T-helper 2 cell (primary cell): ENCODE data around the gene SPAG6.

Source experiments
- DNase-seq, 5 experiments: peaks; one replicate each; pipeline versions ENCODE4 v3.0.0 to v3.0.0-alpha.2; 2012 to 2022

The SPAG6 gene

GRCh38 chr10:22436893-22437619, 91.8 kb downstream of the SPAG6 start:
- DNase-seq = peak; percentile 64 to 97 (median 82)

- DNase-seq = peak in 3 of 5 experiments; percentile 18 to 62 (median 20)
Observed at GRCh38 chr10:22437620-22438588, 92.6 kb downstream of the SPAG6 start.

- DNase-seq = peak in 1 of 5 experiments; percentile 60
Observed at GRCh38 chr10:22438711-22439110, 93.4 kb downstream of the SPAG6 start.

GRCh38 chr10:22442063-22442462, 96.8 kb downstream of the SPAG6 start:
- DNase-seq = no peak

- DNase-seq = no peak
Observed at GRCh38 chr10:22442468-22442867, 97.2 kb downstream of the SPAG6 start.

GRCh38 chr10:22443175-22443901, 98.0 kb downstream of the SPAG6 start:
- no peak for DNase-seq

- DNase-seq = no peak
Observed at GRCh38 chr10:22444219-22444788, 99.0 kb downstream of the SPAG6 start.

GRCh38 chr10:22445495-22445894, 100.2 kb downstream of the SPAG6 start:
- no peak for DNase-seq

GRCh38 chr10:22447068-22447467, 101.8 kb downstream of the SPAG6 start:
- no peak for DNase-seq

- DNase-seq = no peak
Observed at GRCh38 chr10:22451346-22451745, 106.0 kb downstream of the SPAG6 start.

GRCh38 chr10:22453320-22453719, 108.0 kb downstream of the SPAG6 start:
- DNase-seq = no peak

GRCh38 chr10:22453948-22454591, 108.8 kb downstream of the SPAG6 start:
- DNase-seq = no peak

GRCh38 chr10:22454634-22455033, 109.3 kb downstream of the SPAG6 start:
- DNase-seq = no peak

GRCh38 chr10:22455068-22455857, 110.0 kb downstream of the SPAG6 start:
- DNase-seq = no peak

GRCh38 chr10:22456486-22456885, 111.2 kb downstream of the SPAG6 start:
- no peak for DNase-seq

- DNase-seq = no peak
Observed at GRCh38 chr10:22458272-22459038, 113.2 kb downstream of the SPAG6 start.

- DNase-seq = no peak
Observed at GRCh38 chr10:22459496-22459895, 114.2 kb downstream of the SPAG6 start.

- no peak for DNase-seq
Observed at GRCh38 chr10:22460101-22460500, 114.8 kb downstream of the SPAG6 start.

- DNase-seq = no peak
Observed at GRCh38 chr10:22460531-22461403, 115.5 kb downstream of the SPAG6 start.
